Peyer's patch (tissue), 4 donors: ENCODE data around the gene UBAP2. TPM values are rescaled to one million over a fixed set of nuclear protein-coding genes. Genes with fewer than 3 reads are reported as not detected.

ENCODE experiments used
- DNase-seq, 3 donors: peaks; one replicate each; pipeline ENCODE4 v3.0.0-alpha.2; 2017 to 2019
- H3K27ac ChIP-seq, 4 donors: fragments of 200-600 bp; sonication (generic); one replicate each; pipeline ENCODE4 v1.5.1; 2016 to 2019
- H3K27me3 ChIP-seq, 2 donors: fragments of 200-600 bp; sonication (generic); one replicate each; pipeline ENCODE4 v1.5.1; 2019
- H3K36me3 ChIP-seq, 3 donors: fragments of 200-600 bp; sonication (generic); one replicate each; pipeline ENCODE4 v1.5.1; 2016 to 2019
- H3K4me1 ChIP-seq, 4 donors: fragments of 200-600 bp; sonication (generic); one replicate each; pipeline ENCODE4 v1.5.1; 2016 to 2019
- H3K4me3 ChIP-seq, 4 donors: fragments of 200-600 bp; sonication (generic); 1 replicate in 3 of 4; 2 replicates in 1 of 4; pipeline ENCODE4 v1.5.1; 2016 to 2019; ENCODE audit warnings: mild to moderate bottlenecking in 1 of 4
- H3K9me3 ChIP-seq, 4 donors: fragments of 200-600 bp; sonication (generic); one replicate each; pipeline ENCODE4 v1.5.1; 2016 to 2019; ENCODE audit warnings: mild to moderate bottlenecking in 1 of 4
- POLR2A ChIP-seq, 2 donors: fragments of 450-650 bp; IDR thresholded peaks; one replicate each; pipeline ENCODE4 v1.5.1; 2017; ENCODE audit warnings: antibody characterized with exemption in 2 of 2, mild to moderate bottlenecking in 2 of 2, moderate library complexity in 2 of 2
- total RNA-seq, 4 donors: library from RNA; depleted of rRNA; stranded (reverse); fragments of >200 nt; gene quantifications; one replicate each; pipeline ENCODE4 v1.1.0, GENCODE V29; 2016
- TF ChIP-seq, protein P1 (sequence below), 6 experiments: fragments of 450-650 bp in 4 of 6; fragments of 200-600 bp in 2 of 6; sonication (generic) in 1 of 6; IDR thresholded peaks; one replicate each; pipeline ENCODE4 v1.5.1; 2017 to 2019; ENCODE audit warnings: antibody characterized with exemption in 6 of 6, mild to moderate bottlenecking in 3 of 6, moderate library complexity in 1 of 6

The UBAP2 gene
- total RNA-seq, 4 donors from 2014 or later: 13.1 to 41.3 (median 25.2) TPM

DNA sequence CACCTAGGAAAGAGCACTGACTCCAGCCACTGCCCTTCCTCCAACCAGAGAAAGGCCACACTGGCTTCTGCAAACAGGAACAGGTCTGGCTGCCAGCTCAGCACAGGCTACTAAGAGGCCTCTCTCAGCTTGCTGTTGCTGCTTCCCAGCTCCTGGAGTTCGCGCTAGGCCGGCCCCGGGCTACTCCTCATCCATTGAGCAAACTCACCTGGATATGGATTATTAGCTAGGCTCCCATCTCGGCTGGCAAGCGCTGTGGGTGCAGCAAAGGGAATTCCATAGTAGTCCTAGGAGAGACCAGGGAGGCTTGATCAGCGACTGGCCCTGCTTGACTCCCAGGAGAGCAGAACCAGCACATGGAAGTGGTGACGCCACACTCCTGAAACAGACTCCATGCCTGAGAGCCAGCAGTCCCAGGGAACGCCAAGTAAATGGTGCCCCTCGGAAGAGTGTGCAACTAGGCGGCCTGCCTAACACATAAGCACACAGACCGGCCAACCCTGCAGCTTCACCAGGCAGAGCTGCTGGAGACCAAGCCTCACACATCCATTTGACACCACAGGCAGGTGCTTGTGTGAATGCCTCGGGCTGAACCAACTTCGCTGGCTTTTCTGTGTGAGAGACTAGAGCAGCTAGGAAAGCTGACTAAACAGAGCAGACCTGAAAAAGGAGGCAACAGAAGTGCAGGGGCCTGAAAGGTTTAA, 124.5 kb downstream of the UBAP2 start:
- Histone ChIP-seq H3K4me3 (no peak overlapping the region), H3K27me3 (no peaks in the 10 kb centered on the region), H3K36me3 (peaks cover 0 to 92% (median 0%) of the 10 kb centered on the region in 3 donors), H3K4me1 (no peaks in the 10 kb centered on the region), H3K9me3 (no peaks in the 10 kb centered on the region), H3K27ac (no peak overlapping the region)
- TF ChIP-seq, protein P1, sequence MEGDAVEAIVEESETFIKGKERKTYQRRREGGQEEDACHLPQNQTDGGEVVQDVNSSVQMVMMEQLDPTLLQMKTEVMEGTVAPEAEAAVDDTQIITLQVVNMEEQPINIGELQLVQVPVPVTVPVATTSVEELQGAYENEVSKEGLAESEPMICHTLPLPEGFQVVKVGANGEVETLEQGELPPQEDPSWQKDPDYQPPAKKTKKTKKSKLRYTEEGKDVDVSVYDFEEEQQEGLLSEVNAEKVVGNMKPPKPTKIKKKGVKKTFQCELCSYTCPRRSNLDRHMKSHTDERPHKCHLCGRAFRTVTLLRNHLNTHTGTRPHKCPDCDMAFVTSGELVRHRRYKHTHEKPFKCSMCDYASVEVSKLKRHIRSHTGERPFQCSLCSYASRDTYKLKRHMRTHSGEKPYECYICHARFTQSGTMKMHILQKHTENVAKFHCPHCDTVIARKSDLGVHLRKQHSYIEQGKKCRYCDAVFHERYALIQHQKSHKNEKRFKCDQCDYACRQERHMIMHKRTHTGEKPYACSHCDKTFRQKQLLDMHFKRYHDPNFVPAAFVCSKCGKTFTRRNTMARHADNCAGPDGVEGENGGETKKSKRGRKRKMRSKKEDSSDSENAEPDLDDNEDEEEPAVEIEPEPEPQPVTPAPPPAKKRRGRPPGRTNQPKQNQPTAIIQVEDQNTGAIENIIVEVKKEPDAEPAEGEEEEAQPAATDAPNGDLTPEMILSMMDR (IDR thresholded peaks at IDR 0.05): no peak
- TF ChIP-seq POLR2A (IDR thresholded peaks at IDR 0.05): no peak
- no peak for DNase-seq

DNA sequence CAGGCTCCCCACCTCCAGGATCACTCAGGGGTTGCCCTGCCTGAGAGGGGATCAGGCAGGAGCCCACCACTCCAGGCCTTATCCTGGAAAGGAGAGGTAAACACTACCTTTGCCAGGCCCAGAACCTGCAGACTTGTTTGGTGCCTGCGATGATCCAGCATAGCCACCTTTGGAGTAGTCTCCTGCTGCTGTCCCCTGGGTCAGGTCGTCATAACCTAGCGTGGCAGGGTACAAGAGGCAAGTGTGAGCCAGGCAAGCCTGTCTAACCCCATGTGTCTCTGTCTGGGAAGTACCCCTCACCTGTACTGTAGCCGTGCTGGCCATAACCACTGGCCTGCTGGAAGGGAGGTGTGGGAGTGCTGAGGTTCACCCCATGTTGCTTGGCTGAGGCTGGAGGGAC, 125.6 kb downstream of the UBAP2 start:
- H3K4me1 ChIP-seq: no peaks in the 10 kb centered on the region
- no peaks in the 10 kb centered on the region for H3K9me3 ChIP-seq
- no peak overlapping the region for H3K27ac ChIP-seq
- DNase-seq: no peak
- TF ChIP-seq POLR2A (IDR thresholded peaks at IDR 0.05): no peak
- TF ChIP-seq, protein P1 (IDR thresholded peaks at IDR 0.05): no peak
- peaks cover 0 to 95% (median 0%) of the 10 kb centered on the region in 3 donors for H3K36me3 ChIP-seq
- H3K4me3 ChIP-seq: no peak overlapping the region
- H3K27me3 ChIP-seq: no peaks in the 10 kb centered on the region

DNA sequence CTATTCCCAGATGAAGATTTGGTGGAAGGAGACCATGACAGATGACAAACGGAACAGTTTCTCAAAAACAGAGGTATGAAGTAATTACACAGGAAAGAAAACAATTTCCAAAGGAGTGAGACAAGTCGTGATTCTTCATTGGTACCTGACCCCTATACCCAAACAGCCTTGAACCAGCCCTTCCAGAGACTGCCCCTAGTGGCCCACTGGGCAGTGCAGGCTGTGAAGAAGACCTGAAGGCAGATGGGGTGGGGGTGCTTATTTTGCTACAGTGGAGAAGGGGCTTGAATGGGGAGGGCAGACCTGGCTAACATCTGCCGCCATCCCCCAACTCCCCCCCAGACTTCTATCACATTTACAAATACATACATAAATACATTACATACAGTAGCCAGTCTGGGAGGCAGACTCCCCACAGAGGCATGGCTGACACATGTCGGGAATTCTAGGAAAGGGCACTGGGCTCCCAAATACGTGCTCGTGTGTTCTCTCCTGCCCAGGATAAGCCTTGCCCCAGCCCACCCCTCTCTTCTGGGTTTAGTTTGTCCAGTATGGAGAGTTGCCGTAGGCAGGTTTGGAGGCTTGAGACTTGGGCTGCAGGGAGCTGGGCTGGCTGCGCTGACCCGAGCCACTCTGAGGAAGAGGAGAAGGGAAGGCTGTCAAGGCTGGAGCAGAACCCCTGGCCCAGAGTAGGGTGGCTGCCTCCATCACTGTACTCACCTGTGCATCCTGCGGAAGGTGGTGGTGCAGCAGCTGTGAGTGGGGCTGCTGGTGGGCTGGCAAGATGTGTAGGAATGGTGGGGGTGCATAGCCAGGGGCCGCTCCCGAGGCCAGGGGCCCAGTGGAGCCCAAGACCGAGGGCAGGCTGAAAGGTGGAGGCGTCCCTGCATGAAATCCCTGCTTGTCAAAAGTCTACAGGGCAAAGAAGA, 126.5 kb downstream of the UBAP2 start:
- no peaks in the 10 kb centered on the region for H3K9me3 ChIP-seq
- no peak overlapping the region for H3K27ac ChIP-seq
- no peak for DNase-seq
- peaks cover 0 to 95% (median 0%) of the 10 kb centered on the region in 3 donors for H3K36me3 ChIP-seq
- no peaks in the 10 kb centered on the region for H3K4me1 ChIP-seq
- no peaks in the 10 kb centered on the region for H3K27me3 ChIP-seq
- no peak for TF ChIP-seq POLR2A (IDR thresholded peaks at IDR 0.05)
- TF ChIP-seq, protein P1 (IDR thresholded peaks at IDR 0.05): peak in 5 of 6 experiments; percentile 3 to 44 (median 38)
- H3K4me3 ChIP-seq: no peak overlapping the region

DNA sequence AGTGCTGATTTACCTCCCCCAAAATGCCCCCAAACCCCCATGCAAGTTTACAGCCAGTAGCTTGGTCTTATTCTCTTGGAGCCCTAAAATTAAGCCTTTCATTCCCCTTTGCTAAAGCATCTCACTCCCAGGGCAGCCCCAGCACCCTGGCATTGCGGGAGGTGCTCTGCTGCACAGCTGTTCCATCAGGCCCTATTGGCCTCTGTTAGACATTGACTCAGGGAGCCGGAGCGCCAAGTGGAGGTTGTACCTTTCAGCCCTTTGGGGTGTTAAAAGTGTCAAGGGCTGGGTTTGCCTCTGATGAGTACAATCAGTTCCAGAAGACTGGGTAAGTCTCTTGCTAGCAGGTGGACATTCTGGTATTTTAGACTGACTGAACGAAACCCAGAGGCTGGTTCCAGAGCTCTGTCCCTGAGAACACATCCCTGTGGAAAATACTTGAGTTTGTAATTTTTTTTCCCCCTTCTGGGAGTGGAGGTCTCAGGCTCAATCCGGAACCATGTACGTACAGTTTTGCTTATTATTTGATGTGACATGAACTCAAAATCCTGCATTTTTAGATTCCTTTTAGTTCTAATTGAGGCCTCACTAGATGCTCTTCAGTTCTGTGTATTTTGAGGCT, 129.3 kb downstream of the UBAP2 start:
- H3K4me1 ChIP-seq: no peaks in the 10 kb centered on the region
- H3K27me3 ChIP-seq: no peaks in the 10 kb centered on the region
- H3K27ac ChIP-seq: no peak overlapping the region
- DNase-seq: no peak
- H3K36me3 ChIP-seq: peaks cover 0 to 80% (median 3%) of the 10 kb centered on the region in 3 donors
- no peaks in the 10 kb centered on the region for H3K9me3 ChIP-seq
- no peak for TF ChIP-seq POLR2A (IDR thresholded peaks at IDR 0.05)
- TF ChIP-seq, protein P1 (IDR thresholded peaks at IDR 0.05): no peak
- no peak overlapping the region for H3K4me3 ChIP-seq

DNA sequence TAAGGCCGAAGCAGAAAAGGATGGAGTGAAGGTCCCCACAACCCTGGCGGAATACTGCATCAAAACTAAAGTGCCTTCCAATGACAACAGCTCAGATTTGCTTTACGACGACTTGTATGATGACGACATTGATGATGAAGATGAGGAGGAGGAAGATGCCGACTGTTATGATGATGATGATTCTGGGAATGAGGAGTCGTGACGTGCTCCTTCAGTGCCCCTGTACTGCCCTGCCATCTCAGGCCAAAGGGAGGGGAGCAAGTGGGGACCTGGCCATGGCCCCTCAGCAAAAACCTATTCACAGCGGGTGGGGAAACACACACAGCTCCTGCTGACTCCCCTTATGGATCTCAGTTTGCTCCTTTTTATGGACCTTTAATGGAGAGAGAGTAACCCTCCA, 131.7 kb downstream of the UBAP2 start:
- H3K27ac ChIP-seq: no peak overlapping the region
- peaks cover 0 to 74% (median 3%) of the 10 kb centered on the region in 3 donors for H3K36me3 ChIP-seq
- H3K4me1 ChIP-seq: no peaks in the 10 kb centered on the region
- H3K27me3 ChIP-seq: no peaks in the 10 kb centered on the region
- H3K9me3 ChIP-seq: no peaks in the 10 kb centered on the region
- no peak overlapping the region for H3K4me3 ChIP-seq
- TF ChIP-seq POLR2A (IDR thresholded peaks at IDR 0.05): no peak
- DNase-seq: no peak
